ENCODE results near the gene CHRDL2.

DNA sequence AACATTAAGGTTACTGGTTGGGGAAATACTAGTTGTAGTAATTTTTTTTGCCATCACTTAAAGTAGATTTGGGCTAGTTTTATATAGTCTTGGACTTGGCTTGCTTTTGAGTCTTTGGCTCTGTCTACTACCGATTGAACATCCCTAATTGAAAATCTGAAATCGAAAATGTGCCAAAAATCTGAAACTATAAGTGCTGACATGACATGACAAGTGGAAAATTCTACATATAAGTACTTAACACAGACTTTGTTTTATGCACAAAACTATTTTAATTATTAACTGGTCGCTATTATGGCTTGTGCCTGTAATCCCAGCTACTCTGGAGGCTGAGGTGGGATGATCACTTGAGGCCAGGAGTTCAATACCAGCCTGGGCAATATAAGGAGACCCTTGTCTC lies 39.9 kb upstream of the CHRDL2 start:
- TF ChIP-seq, protein P1, sequence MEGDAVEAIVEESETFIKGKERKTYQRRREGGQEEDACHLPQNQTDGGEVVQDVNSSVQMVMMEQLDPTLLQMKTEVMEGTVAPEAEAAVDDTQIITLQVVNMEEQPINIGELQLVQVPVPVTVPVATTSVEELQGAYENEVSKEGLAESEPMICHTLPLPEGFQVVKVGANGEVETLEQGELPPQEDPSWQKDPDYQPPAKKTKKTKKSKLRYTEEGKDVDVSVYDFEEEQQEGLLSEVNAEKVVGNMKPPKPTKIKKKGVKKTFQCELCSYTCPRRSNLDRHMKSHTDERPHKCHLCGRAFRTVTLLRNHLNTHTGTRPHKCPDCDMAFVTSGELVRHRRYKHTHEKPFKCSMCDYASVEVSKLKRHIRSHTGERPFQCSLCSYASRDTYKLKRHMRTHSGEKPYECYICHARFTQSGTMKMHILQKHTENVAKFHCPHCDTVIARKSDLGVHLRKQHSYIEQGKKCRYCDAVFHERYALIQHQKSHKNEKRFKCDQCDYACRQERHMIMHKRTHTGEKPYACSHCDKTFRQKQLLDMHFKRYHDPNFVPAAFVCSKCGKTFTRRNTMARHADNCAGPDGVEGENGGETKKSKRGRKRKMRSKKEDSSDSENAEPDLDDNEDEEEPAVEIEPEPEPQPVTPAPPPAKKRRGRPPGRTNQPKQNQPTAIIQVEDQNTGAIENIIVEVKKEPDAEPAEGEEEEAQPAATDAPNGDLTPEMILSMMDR (conservative IDR thresholded peaks at IDR 0.05 in 1 of 2, IDR thresholded peaks at IDR 0.05 in 1 of 2; ENCODE audit: extremely low read depth in 1 of 2, insufficient read depth in 1 of 2, low read depth in 1 of 2, low read length in 2 of 2) = no peak
- no peak for TF ChIP-seq EZH2 (IDR thresholded peaks at IDR 0.05; ENCODE audit: borderline replicate concordance, low read length)
